DND-41 (cell line): ENCODE results near the gene SCLY.
"Not testable (repeated sequence)": the region's sequence is repeated elsewhere in the genome, so short reads cannot be mapped to it uniquely, and the experiment has no call there.

ENCODE experiments used
- EZH2 ChIP-seq: IDR thresholded peaks from 3 replicates; pipeline ENCODE4 v1.6.1; 2012; ENCODE audit warnings: borderline replicate concordance, low read depth, mild to moderate bottlenecking, moderate library complexity, low read length, inconsistent platforms; ENCODE audit not compliant: severe bottlenecking
- TF ChIP-seq, protein P1 (sequence below): IDR thresholded peaks from 2 replicates; pipeline ENCODE4 v1.5.1; 2012; ENCODE audit warnings: borderline replicate concordance, low read length, moderate library complexity, mild to moderate bottlenecking; ENCODE audit not compliant: poor library complexity, severe bottlenecking; ENCODE audit errors: extremely low read depth

DNA sequence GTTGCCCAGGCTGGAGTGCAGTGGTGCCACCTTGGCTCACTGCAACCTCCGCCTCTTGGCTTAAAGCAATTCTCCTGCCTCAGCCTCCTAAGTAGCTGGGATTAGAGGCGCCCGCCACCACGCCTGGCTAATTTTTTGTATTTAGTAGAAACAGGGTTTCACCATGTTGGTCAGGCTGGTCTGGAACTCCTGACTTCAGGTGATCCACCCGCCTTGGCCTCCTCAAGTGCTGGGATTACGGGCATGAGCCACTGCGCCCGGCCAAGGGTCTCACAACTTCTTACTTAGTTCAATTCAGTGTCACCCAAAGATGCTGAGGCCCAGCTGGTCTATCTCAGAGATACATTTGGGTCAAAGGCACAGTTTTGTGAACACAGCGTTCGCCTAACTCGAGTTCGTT is 54.9 kb downstream of the SCLY start:
- TF ChIP-seq, protein P1, sequence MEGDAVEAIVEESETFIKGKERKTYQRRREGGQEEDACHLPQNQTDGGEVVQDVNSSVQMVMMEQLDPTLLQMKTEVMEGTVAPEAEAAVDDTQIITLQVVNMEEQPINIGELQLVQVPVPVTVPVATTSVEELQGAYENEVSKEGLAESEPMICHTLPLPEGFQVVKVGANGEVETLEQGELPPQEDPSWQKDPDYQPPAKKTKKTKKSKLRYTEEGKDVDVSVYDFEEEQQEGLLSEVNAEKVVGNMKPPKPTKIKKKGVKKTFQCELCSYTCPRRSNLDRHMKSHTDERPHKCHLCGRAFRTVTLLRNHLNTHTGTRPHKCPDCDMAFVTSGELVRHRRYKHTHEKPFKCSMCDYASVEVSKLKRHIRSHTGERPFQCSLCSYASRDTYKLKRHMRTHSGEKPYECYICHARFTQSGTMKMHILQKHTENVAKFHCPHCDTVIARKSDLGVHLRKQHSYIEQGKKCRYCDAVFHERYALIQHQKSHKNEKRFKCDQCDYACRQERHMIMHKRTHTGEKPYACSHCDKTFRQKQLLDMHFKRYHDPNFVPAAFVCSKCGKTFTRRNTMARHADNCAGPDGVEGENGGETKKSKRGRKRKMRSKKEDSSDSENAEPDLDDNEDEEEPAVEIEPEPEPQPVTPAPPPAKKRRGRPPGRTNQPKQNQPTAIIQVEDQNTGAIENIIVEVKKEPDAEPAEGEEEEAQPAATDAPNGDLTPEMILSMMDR = not testable (repeated sequence)
- not testable (repeated sequence) for TF ChIP-seq EZH2
